ENCODE measurements around the gene HIVEP3.

The HIVEP3 gene

DNA sequence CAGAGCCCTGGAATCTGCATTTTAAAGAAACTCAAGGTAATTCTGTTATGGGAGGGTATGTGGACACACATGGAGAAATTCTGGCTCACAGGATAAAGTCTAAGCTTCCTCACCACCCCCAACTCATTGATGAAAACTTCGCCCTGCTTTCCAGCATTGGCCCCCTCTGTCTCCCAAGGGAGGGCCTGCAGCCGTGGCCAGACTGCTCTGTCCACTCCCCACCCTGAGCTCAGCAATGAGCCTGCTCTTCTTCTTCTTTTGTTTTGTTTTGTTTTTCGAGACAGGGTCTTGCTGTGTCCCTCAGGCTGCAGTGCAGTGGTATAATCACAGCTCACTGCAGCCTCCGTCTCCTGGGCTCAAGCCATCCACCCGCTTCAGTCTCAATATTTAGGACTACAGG is 297.5 kb downstream of the HIVEP3 start:
- DNase-seq (ENCODE audit: low read depth in 2 of 2, low spot score in 1 of 2) = no peak

DNA sequence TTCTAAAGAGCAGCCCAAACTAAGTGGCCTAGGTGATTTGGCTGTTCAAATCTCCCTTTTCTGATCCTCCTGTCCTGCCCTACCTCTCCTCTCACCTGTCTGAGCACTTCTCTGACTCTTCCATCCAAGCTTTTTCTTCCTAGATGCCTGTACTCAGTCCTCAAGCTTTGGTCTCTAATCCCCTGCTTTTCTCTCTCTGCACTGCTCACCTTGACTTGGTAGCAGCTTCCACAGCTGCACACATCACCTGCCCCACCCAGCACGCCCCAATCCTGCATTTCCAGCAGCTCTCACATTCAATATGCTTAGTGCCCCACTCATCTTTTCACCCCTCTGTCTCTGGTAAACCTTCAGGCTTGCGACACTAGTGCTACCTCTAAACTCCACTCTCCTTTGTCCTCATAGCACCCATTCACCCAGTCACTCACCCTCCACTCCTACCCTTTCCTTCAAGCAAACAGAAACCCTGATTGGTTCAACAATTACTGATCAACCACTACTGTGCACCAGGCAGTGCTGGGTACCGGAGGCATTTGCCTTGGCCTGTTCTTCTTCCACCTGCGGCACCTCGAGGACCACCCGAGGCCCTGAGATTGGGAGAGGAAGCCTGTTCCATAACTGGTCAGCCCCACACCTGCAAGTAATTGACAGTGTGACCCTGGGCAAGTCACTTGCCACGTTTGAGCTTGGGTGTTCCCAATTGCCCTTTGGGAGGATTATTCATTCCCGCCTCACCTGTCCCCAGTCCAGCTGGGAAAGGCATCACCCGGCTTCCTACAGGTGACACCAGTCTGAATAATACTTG is 298.2 kb downstream of the HIVEP3 start:
- DNase-seq (ENCODE audit: low read depth in 2 of 2, low spot score in 1 of 2) = no peak

DNA sequence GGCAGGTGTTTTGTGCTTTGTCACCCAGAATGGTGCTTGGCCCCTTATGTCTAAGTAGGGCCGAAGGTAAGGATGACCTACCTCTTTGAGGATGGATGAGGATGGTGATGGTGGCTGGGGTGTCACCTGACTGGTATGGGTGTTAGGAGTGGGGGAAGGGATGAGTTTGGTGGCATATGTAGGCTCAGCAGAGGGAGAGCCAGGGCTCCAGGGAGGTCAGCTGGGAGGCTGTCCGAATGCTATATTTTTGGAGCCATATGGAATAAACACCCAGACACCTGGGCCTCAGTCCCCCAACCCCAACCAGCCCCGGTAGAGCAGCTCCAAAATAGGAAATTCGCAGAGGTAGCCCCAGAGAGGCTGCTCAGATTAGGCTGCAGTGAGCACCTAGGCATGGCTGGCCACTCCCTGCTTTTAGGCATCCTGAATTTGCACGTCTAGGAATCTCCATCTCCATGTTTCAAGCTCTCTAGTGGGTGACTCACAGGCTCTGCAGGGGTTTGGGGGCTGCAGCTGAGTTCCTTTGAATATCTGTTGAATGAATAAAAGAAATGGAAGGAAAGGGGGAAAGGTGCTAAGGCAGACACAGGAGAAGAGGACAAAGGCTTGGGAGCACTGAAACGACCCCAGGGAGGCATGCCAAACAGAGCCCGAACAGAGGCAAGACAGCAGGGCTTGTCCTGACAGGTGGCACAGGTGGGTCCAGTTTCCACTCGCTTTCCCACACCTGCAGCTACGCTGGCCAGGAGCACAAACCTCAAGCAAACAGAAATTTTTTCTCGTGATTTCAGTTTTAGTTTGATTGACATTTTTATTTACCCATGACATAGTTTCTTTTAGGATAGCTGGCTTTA is 299.0 kb downstream of the HIVEP3 start:
- no peak for DNase-seq (ENCODE audit: low read depth in 2 of 2, low spot score in 1 of 2)

DNA sequence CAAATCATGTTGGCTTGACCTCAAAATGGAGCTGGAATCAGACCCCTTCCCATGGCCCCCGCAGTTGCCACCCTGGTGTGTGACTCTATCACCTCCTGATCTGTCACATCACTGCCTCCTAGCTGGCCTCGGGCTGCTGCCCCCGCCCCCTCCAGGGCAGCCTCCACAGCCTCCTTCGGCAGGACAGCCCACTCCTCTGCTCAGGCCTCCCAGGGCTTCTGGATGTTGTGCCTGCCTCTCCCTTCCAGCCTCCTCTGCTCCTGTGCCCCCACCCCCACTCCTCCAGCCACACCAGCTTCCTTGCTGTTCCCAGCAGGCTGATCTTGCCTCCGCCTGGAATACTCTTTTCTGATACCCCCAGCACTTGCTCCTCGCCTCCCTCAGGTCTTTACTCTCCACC is 299.9 kb downstream of the HIVEP3 start:
- DNase-seq (ENCODE audit: low read depth in 2 of 2, low spot score in 1 of 2) = no peak

- no peak for DNase-seq (ENCODE audit: low read depth in 2 of 2, low spot score in 1 of 2)
Measured at GRCh38 chr1:41618066-41618825, 300.5 kb downstream of the HIVEP3 start.

- DNase-seq (ENCODE audit: low read depth in 2 of 2, low spot score in 1 of 2) = no peak
Measured at GRCh38 chr1:41617336-41617735, 301.4 kb downstream of the HIVEP3 start.

DNA sequence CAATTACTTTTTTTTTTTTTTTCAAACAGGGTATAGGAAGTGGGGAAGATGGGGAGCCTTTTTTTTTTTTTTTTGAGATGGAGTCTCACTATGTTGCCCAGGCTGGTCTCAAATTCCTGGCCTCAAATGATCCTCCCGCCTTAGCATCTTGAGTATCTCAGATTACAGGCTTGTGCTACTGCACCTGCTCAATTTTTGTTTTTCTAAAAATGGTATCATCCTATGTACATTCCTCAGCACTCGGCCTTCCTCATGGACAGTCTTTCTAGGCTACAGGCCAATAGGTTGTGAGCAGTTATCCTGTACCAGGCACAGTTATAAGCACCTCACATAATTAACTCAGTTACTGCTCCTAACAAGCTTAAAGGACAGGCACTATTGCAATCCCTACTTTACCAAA is 302.2 kb downstream of the HIVEP3 start:
- no peak for DNase-seq (ENCODE audit: low read depth in 2 of 2, low spot score in 1 of 2)

- DNase-seq (ENCODE audit: low read depth in 2 of 2, low spot score in 1 of 2) = no peak
Measured at GRCh38 chr1:41615981-41616380, 302.7 kb downstream of the HIVEP3 start.

GRCh38 chr1:41615316-41615715 is 303.4 kb downstream of the HIVEP3 start:
- no peak for DNase-seq (ENCODE audit: low read depth in 2 of 2, low spot score in 1 of 2)

DNA sequence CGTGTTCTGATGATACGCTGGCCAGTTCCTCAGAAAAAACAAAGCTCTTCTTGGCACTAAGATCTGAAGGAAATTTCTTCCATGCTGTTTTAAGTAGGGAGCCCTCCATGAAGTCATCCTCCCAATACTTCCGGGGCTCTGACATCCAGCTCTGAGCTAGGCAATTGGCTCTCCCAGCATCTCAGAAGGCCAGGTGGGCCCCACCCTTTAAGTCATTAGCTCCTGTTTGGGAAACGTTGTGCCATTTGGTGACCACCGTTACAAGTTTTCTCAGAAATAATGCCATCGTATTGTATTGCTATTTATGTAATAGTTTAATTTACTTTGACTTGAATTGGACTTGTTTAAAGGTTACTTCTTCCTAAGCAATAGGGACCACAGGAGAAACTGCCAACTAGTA is 303.9 kb downstream of the HIVEP3 start:
- DNase-seq (ENCODE audit: low read depth in 2 of 2, low spot score in 1 of 2) = no peak

DNA sequence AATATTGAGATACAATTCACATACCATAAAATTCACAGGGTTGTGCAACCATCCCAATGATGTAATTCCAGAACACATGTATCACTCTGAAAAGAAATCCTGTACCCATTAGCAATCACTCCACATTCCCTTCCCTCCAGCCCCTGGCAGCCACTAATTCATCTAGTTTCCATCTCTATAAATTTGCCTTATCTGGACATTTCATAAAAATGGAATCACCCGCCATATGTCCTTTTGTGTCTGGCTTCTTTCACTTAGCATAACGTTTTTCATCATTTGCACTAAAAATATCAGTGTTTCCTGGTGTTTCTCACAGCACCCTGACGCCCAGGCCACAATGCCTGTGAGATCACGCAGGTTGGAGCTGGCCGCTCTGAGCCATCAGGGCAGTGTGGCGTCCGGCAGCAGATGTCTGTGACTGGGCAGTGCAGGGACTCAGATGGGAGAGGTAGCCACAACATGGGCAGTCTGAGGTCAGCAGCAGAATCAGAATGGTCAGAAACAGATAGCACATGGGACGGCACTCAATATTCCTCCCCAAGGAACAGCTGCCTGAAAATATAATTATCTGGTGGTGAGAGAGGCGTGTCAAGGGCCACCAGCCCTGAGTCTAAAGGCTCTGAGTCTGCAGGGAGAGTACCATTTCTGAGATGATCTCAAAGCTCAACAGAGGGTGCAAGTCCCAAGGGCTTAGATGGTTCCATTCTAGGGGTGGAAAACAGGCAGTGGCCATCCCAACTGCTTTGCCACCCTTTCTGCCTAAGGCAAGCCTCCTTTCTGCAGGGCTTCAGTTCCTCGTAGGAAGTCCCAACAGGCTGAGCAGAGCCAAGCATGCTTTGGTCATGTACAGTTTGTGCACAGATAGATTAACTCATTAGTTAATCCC is 304.8 kb downstream of the HIVEP3 start:
- DNase-seq (ENCODE audit: low read depth in 2 of 2, low spot score in 1 of 2) = no peak

DNA sequence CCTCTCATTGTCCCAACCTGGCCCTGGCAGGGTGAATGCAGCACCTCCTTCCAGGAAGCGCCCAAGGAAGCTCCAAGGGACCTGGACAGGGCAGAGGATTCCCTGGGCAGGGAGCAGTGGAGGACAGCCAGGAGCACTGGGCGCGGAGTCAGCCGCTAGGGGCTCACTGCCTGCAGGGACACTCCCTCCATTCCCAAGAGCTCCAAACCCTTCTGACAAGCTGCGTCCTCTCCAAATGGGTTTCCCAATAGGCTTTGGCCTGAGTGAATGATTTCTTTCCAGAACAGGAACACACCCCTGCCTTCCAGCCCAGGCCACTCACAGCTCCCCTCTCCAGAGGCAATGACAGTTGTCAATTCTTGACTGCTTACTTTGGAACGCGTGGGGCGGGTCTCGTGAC is 305.8 kb downstream of the HIVEP3 start:
- DNase-seq (ENCODE audit: low read depth in 2 of 2, low spot score in 1 of 2) = no peak

GRCh38 chr1:41611932-41612450 is 306.7 kb downstream of the HIVEP3 start:
- DNase-seq (ENCODE audit: low read depth in 2 of 2, low spot score in 1 of 2) = no peak

DNA sequence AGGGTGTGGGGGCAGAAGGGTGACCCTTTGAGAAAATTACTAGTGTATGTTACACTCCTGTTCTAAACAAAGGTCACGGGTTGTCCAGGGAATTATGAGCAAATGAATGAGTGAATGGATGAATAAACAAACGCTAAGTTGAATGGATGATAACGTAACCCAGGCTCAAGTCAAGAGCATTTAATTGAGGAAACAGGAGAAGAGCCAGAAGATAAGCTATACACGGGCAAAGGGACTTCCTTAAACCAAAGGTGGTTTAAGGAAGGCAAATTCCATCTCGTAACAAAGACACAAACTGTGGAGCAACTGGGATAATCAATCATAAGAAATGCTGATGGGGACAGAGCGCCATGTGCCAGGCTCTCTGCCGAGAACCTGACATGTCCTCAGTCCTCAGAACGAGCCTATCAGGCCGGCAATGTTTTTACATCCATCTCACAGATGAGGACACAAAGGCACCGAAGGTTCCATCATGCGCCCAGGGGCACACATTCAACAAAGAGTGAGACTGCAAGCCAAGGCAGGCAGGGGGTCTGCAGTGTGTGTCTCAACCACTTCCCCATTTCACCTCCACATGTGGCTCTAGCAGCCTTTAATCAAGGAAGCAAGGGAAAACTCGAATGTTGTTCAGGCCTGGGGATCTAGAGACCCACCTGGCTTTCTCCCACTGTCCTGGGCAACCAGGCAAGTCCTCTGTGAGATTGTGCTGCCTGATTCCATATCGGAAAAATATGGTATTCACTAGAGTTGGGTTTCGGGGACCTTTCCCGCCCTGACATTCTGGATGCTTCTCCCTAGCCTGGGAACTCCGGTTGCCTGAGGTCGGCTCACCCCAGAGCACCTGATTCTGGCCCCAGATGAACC is 307.4 kb downstream of the HIVEP3 start:
- no peak for DNase-seq (ENCODE audit: low read depth in 2 of 2, low spot score in 1 of 2)

GRCh38 chr1:41610361-41610760 is 308.4 kb downstream of the HIVEP3 start:
- DNase-seq (ENCODE audit: low read depth in 2 of 2, low spot score in 1 of 2) = no peak

DNA sequence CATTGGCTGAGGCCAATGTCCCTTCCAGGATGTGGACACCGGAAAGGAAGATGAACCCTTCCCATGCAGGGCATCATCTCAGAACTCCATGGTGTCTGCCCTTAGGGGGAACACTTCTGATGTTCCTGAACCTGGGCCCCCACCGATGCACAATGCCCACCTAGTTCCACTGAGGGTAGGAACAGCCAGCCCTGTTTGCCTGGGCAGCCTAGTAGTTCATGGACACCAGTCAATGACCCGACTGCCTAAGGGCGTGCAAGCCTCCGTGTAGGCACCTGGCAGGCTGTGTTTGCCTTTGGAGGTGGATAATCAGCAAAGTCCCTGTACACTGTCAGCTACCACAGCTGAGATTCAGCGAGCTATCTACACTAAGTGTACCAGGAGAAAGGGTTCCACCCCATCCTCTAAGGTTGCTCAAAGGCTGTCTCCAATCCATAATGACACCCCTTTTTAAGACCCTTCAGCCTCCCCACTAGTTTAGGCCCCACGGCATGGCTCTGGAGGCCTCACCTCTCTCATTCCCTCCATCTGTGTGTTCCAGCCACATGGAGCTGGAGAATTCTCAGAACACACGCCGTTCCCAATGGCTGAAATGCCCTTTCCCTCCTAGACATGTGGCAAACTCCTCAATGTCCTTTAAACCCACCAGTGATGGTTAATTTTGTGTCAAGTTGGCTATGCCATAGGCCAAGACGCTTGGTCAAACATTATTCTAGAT is 309.4 kb downstream of the HIVEP3 start:
- DNase-seq (ENCODE audit: low read depth in 2 of 2, low spot score in 1 of 2) = no peak

- no peak for DNase-seq (ENCODE audit: low read depth in 2 of 2, low spot score in 1 of 2)
Measured at GRCh38 chr1:41608211-41608610, 310.5 kb downstream of the HIVEP3 start.

DNA sequence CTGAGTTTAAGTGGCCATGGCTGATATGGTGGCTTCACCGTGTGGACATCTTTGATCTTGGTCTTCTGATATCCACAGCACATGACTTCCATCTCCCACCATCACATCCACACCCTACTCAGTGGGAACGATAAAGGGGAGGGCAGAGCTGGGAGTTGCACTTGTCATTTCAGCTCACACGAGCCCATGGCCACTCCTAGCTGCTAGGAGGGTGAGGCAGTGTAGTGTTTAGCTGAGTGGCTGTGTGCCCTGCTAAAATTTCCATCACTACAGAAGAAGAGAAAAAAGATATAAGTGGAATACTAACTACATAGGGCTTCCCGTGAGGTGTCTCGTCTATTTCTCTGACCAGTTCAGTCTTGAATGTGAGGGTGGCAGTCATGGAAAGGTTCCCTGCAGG is 310.9 kb downstream of the HIVEP3 start:
- no peak for DNase-seq (ENCODE audit: low read depth in 2 of 2, low spot score in 1 of 2)

GRCh38 chr1:41599912-41600311 is 318.8 kb downstream of the HIVEP3 start:
- no peak for DNase-seq (ENCODE audit: low read depth in 2 of 2, low spot score in 1 of 2)
